NK-92 (cell line): Measurements from ENCODE around the gene ST7L.
"Not testable (repeated sequence)": the region's sequence is repeated elsewhere in the genome, so short reads cannot be mapped to it uniquely, and the experiment has no call there.

Experiments
- DNase-seq: peaks from one replicate; lab custom pipeline; 2025; ENCODE audit not compliant: unreplicated experiment; lab: John Stamatoyannopoulos, UW

ST7L gene

GRCh38 chr1:112501810-112502641 lies 116.9 kb downstream of the ST7L start:
- DNase-seq: no peak

GRCh38 chr1:112496290-112496689 lies 122.7 kb downstream of the ST7L start:
- DNase-seq: no peak

- DNase-seq: no peak
Measured at GRCh38 chr1:112493351-112493750, 125.6 kb downstream of the ST7L start.

GRCh38 chr1:112492076-112492475 lies 126.9 kb downstream of the ST7L start:
- no peak for DNase-seq

GRCh38 chr1:112488141-112488540 lies 130.8 kb downstream of the ST7L start:
- no peak for DNase-seq

- not testable (repeated sequence) for DNase-seq
Measured at GRCh38 chr1:112487686-112488085, 131.3 kb downstream of the ST7L start.

GRCh38 chr1:112486063-112486462 lies 132.9 kb downstream of the ST7L start:
- DNase-seq: not testable (repeated sequence)

GRCh38 chr1:112478314-112478713 lies 140.6 kb downstream of the ST7L start:
- DNase-seq: no peak

GRCh38 chr1:112477550-112477949 lies 141.4 kb downstream of the ST7L start:
- no peak for DNase-seq
